Stomach smooth muscle (tissue), 2 donors: Measurements from ENCODE around the gene METRNL.

Experiments used
- H3K27ac ChIP-seq: one replicate; pipeline ENCODE4 v1.7.0; 2013; ENCODE audit warnings: mild to moderate bottlenecking, low read length, inconsistent platforms
- H3K27me3 ChIP-seq, 2 donors: one replicate each; pipeline ENCODE4 v1.7.0; 2013; ENCODE audit warnings: low read length in 2 of 2; ENCODE audit not compliant: insufficient read depth in 2 of 2, control insufficient read depth in 1 of 2
- H3K36me3 ChIP-seq, 2 donors: one replicate each; pipeline ENCODE4 v1.7.0; 2013; ENCODE audit warnings: low read length in 2 of 2; ENCODE audit not compliant: control insufficient read depth in 2 of 2, insufficient read depth in 2 of 2
- H3K4me1 ChIP-seq: one replicate; pipeline ENCODE4 v1.7.0; 2013; ENCODE audit warnings: low read length; ENCODE audit not compliant: control insufficient read depth, insufficient read depth
- H3K4me3 ChIP-seq, 2 donors: one replicate each; pipeline ENCODE4 v1.7.0; 2013; ENCODE audit warnings: low read length in 2 of 2
- H3K9ac ChIP-seq, 2 donors: one replicate each; pipeline ENCODE4 v1.7.0; 2013; ENCODE audit warnings: low read length in 2 of 2, mild to moderate bottlenecking in 1 of 2
- H3K9me3 ChIP-seq, 2 donors: one replicate each; pipeline ENCODE4 v1.7.0; 2013; ENCODE audit warnings: low read length in 2 of 2; ENCODE audit not compliant: control insufficient read depth in 2 of 2
- donor health status: healthy.
- donor health status: Pancreatic carcinoma.

The METRNL gene

GRCh38 chr17:83082909-83083367, 3.5 kb downstream of the METRNL start:
- Histone ChIP-seq H3K9ac (peak overlapping the region in 1 of 2 donors; percentile 36), H3K4me3 (peak overlapping the region in 1 of 2 donors; percentile 35), H3K27ac (peak overlapping the region; percentile 55), H3K27me3 (no peaks in the 10 kb centered on the region), H3K4me1 (peaks cover 50% of the 10 kb centered on the region), H3K9me3 (no peaks in the 10 kb centered on the region), H3K36me3 (no peaks in the 10 kb centered on the region)

GRCh38 chr17:83083368-83084201, 4.2 kb downstream of the METRNL start:
- peak overlapping the region in 1 of 2 donors; percentile 36 for H3K9ac ChIP-seq
- peak overlapping the region in 1 of 2 donors; percentile 35 for H3K4me3 ChIP-seq
- H3K27me3 ChIP-seq, result no peaks in the 10 kb centered on the region
- H3K27ac ChIP-seq, result peak overlapping the region; percentile 55
- peaks cover 46% of the 10 kb centered on the region for H3K4me1 ChIP-seq
- no peaks in the 10 kb centered on the region for H3K9me3 ChIP-seq
- H3K36me3 ChIP-seq, result no peaks in the 10 kb centered on the region

- Histone ChIP-seq H3K4me3 (no peak overlapping the region), H3K4me1 (peaks cover 46% of the 10 kb centered on the region), H3K27me3 (no peaks in the 10 kb centered on the region), H3K9ac (no peak overlapping the region), H3K9me3 (no peaks in the 10 kb centered on the region), H3K27ac (no peak overlapping the region), H3K36me3 (no peaks in the 10 kb centered on the region)
Measured at GRCh38 chr17:83084214-83084613, 4.8 kb downstream of the METRNL start.

GRCh38 chr17:83084621-83085056, 5.2 kb downstream of the METRNL start:
- H3K27ac ChIP-seq, result no peak overlapping the region
- H3K36me3 ChIP-seq, result no peaks in the 10 kb centered on the region

GRCh38 chr17:83085103-83085502, 5.7 kb downstream of the METRNL start:
- no peak overlapping the region for H3K9ac ChIP-seq
- no peaks in the 10 kb centered on the region for H3K27me3 ChIP-seq
- no peaks in the 10 kb centered on the region for H3K9me3 ChIP-seq
- H3K4me3 ChIP-seq, result no peak overlapping the region
- no peaks in the 10 kb centered on the region for H3K36me3 ChIP-seq
- peaks cover 46% of the 10 kb centered on the region for H3K4me1 ChIP-seq
- no peak overlapping the region for H3K27ac ChIP-seq

More at GRCh38 chr17:83084621-83085056, 5.2 kb downstream of the METRNL start:
- Histone ChIP-seq H3K4me1 (peaks cover 46% of the 10 kb centered on the region), H3K4me3 (no peak overlapping the region), H3K9ac (no peak overlapping the region), H3K9me3 (no peaks in the 10 kb centered on the region), H3K27me3 (no peaks in the 10 kb centered on the region)

GRCh38 chr17:83085526-83086198, 6.3 kb downstream of the METRNL start:
- no peak overlapping the region for H3K4me3 ChIP-seq
- peaks cover 47% of the 10 kb centered on the region for H3K4me1 ChIP-seq
- no peaks in the 10 kb centered on the region for H3K9me3 ChIP-seq
- no peaks in the 10 kb centered on the region for H3K27me3 ChIP-seq
- no peak overlapping the region for H3K27ac ChIP-seq
- no peak overlapping the region for H3K9ac ChIP-seq
- no peaks in the 10 kb centered on the region for H3K36me3 ChIP-seq

- Histone ChIP-seq H3K9me3 (no peaks in the 10 kb centered on the region), H3K27ac (no peak overlapping the region), H3K27me3 (no peaks in the 10 kb centered on the region), H3K4me3 (no peak overlapping the region), H3K4me1 (peaks cover 49% of the 10 kb centered on the region), H3K9ac (no peak overlapping the region), H3K36me3 (no peaks in the 10 kb centered on the region)
Measured at GRCh38 chr17:83086199-83086880, 6.9 kb downstream of the METRNL start.

GRCh38 chr17:83086907-83087787, 7.7 kb downstream of the METRNL start:
- peaks cover 48% of the 10 kb centered on the region for H3K4me1 ChIP-seq

GRCh38 chr17:83087788-83088360, 8.5 kb downstream of the METRNL start:
- no peak overlapping the region for H3K27ac ChIP-seq
- H3K4me3 ChIP-seq, result no peak overlapping the region
- peaks cover 41% of the 10 kb centered on the region for H3K4me1 ChIP-seq
- peaks cover 0 to 1% of the 10 kb centered on the region in 2 donors for H3K36me3 ChIP-seq
- no peak overlapping the region for H3K9ac ChIP-seq
- no peaks in the 10 kb centered on the region for H3K27me3 ChIP-seq
- no peaks in the 10 kb centered on the region for H3K9me3 ChIP-seq

More at GRCh38 chr17:83086907-83087787, 7.7 kb downstream of the METRNL start:
- Histone ChIP-seq H3K9me3 (no peaks in the 10 kb centered on the region), H3K27ac (no peak overlapping the region), H3K27me3 (no peaks in the 10 kb centered on the region), H3K9ac (no peak overlapping the region), H3K4me3 (no peak overlapping the region), H3K36me3 (no peaks in the 10 kb centered on the region)
